Calu3 (cell line): ENCODE results near the gene SH3PXD2A. TPM values are rescaled to one million over a fixed set of nuclear protein-coding genes. Genes with fewer than 3 reads are reported as not detected.
"Not testable (repeated sequence)": the region's sequence is repeated elsewhere in the genome, so short reads cannot be mapped to it uniquely, and the experiment has no call there.

Experiments used
- BruUV-seq: library from RNA; stranded (reverse); fragments of 400-500 nt; replicated peaks from 2 replicates; lab custom pipeline; 2021; lab: Mats Ljungman, UMichigan
- CTCF ChIA-PET: fragments of 300-600 bp; sonication (Branson Sonifier 250); formaldehyde crosslinking; loops from one replicate; lab custom pipeline; 2022; ENCODE audit warnings: antibody characterized with exemption; lab: Charles Lee
- DNase-seq: peaks from one replicate; pipeline ENCODE4 v3.0.0; 2022
- H3K27ac Mint-ChIP-seq: one replicate; pipeline ENCODE4 v1.8.0; 2022; ENCODE audit warnings: mixed read lengths; ENCODE audit not compliant: unreplicated experiment
- H3K27me3 Mint-ChIP-seq: one replicate; pipeline ENCODE4 v1.8.0; 2022; ENCODE audit warnings: mixed read lengths; ENCODE audit not compliant: unreplicated experiment
- H3K36me3 Mint-ChIP-seq: one replicate; pipeline ENCODE4 v1.8.0; 2022; ENCODE audit warnings: mild to moderate bottlenecking, moderate library complexity, mixed read lengths; ENCODE audit not compliant: insufficient read depth, unreplicated experiment
- H3K4me1 Mint-ChIP-seq: one replicate; pipeline ENCODE4 v1.8.0; 2022; ENCODE audit warnings: mild to moderate bottlenecking, low read depth, mixed read lengths; ENCODE audit not compliant: unreplicated experiment
- H3K4me3 Mint-ChIP-seq: one replicate; pipeline ENCODE4 v1.8.0; 2022; ENCODE audit warnings: mild to moderate bottlenecking, low read depth, moderate library complexity, mixed read lengths; ENCODE audit not compliant: unreplicated experiment
- H3K9me3 Mint-ChIP-seq: one replicate; pipeline ENCODE4 v1.8.0; 2022; ENCODE audit warnings: low read depth, mixed read lengths; ENCODE audit not compliant: unreplicated experiment
- CTCF ChIP-seq: fragments of 200-600 bp; IDR thresholded peaks from one replicate; pipeline ENCODE4 v1.8.0; 2022; ENCODE audit warnings: antibody characterized with exemption; ENCODE audit not compliant: unreplicated experiment
- intact Hi-C: fragments of 100-400 bp; cut with micrococcal nuclease; formaldehyde crosslinking; loops from one replicate; pipeline ENCODE4 v1.10.0; 2022; ENCODE audit not compliant: unreplicated experiment
- total RNA-seq: library from RNA; stranded (reverse); gene quantifications from 2 replicates; pipeline ENCODE4 v1.2.3, GENCODE V29; 2022

SH3PXD2A gene
- total RNA-seq, 1 experiment from 2014 or later = 7.5 TPM

- peaks cover 10% of the 10 kb centered on the region for H3K27me3 Mint-ChIP-seq
- peaks cover 10% of the 10 kb centered on the region for H3K4me1 Mint-ChIP-seq
- no peak for TF ChIP-seq CTCF
- no peak overlapping the region for H3K27ac Mint-ChIP-seq
- CTCF ChIA-PET = interaction anchor here (1.7 kb wide), 1 partner anchor 19 kb away, joined by 3 read pairs; no protein-coding TSS in a partner anchor
- H3K9me3 Mint-ChIP-seq = no peaks in the 10 kb centered on the region
- no peak for DNase-seq
- peaks cover 20% of the 10 kb centered on the region for H3K36me3 Mint-ChIP-seq
- intact Hi-C loops = no loop called here
- no TSS peak for BruUV-seq
- H3K4me3 Mint-ChIP-seq = no peak overlapping the region
Observed at GRCh38 chr10:103666087-103666761, 189.2 kb downstream of the SH3PXD2A start.

- DNase-seq = no peak
- Mint-ChIP-seq H3K36me3 (peaks cover 24% of the 10 kb centered on the region), H3K9me3 (no peaks in the 10 kb centered on the region), H3K27ac (no peak overlapping the region), H3K27me3 (peaks cover 10% of the 10 kb centered on the region), H3K4me3 (no peak overlapping the region), H3K4me1 (peaks cover 10% of the 10 kb centered on the region)
- intact Hi-C loops = no loop called here
- no TSS peak for BruUV-seq
- CTCF ChIA-PET = interaction anchor here (0.6 to 1.1 kb wide), 3 partner anchors 25 to 1477 kb away, joined by 3 to 4 read pairs (median 3); no protein-coding TSS in a partner anchor
- TF ChIP-seq CTCF = no peak
Observed at GRCh38 chr10:103665162-103665889, 190.1 kb downstream of the SH3PXD2A start.

DNA sequence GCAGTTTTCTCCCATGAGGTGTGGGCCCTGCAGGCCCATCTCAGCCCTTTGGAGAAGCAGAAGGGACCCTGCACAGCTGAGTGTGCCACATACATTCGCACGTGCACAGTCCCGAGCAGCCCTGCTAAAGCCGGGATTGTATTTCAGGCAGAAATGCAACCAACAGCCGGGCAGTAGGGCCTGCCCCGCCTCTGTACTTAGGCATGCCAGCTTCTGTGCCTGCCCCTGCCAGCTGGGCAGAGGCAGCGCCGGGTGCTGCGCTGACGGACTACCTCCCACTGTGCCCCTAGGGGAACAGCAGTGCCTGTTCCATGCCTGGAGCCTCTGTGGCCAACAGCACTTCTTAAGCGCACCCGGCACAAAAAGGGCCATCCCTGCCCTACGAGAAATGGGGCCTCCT, 191.6 kb downstream of the SH3PXD2A start:
- no TSS peak for BruUV-seq
- H3K27ac Mint-ChIP-seq = no peak overlapping the region
- CTCF ChIA-PET = no interaction called here
- TF ChIP-seq CTCF = no peak
- no peak overlapping the region for H3K4me3 Mint-ChIP-seq
- H3K36me3 Mint-ChIP-seq = peaks cover 30% of the 10 kb centered on the region
- H3K4me1 Mint-ChIP-seq = peaks cover 8% of the 10 kb centered on the region
- intact Hi-C loops = no loop called here
- no peaks in the 10 kb centered on the region for H3K9me3 Mint-ChIP-seq
- no peak for DNase-seq
- H3K27me3 Mint-ChIP-seq = peaks cover 5% of the 10 kb centered on the region

DNA sequence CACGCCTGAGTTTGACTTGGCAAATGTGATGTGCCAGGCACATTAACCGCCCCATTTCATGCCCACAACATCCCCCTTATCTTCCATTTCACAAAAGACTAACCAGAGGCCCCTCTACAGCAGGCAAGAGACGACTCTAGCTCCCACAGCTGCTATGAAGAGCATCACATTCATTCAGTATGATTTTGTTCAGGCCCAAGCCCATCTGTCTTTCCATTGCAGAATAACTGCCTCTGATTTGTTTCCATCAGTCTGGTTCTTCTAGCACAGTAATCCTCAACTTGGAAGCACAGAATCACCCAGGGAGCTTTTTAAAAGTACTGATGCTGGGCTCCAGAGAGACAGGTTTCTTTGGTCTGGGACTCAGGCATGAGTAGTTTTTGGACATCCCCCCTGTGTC, 192.1 kb downstream of the SH3PXD2A start:
- Mint-ChIP-seq H3K4me1 (peaks cover 7% of the 10 kb centered on the region), H3K9me3 (no peaks in the 10 kb centered on the region), H3K4me3 (no peak overlapping the region), H3K27me3 (no peaks in the 10 kb centered on the region), H3K36me3 (peaks cover 24% of the 10 kb centered on the region), H3K27ac (no peak overlapping the region)
- no peak for DNase-seq
- CTCF ChIA-PET = no interaction called here
- TF ChIP-seq CTCF = no peak
- intact Hi-C loops = no loop called here
- no TSS peak for BruUV-seq

- peaks cover 24% of the 10 kb centered on the region for H3K36me3 Mint-ChIP-seq
- intact Hi-C loops, BruUV-seq, H3K9me3 Mint-ChIP-seq, H3K4me3 Mint-ChIP-seq, CTCF ChIA-PET, H3K4me1 Mint-ChIP-seq, H3K27ac Mint-ChIP-seq, DNase-seq, H3K27me3 Mint-ChIP-seq: not testable (repeated sequence)
Observed at GRCh38 chr10:103662704-103663103, 192.7 kb downstream of the SH3PXD2A start.
